Hematopoietic multipotent progenitor cell (in vitro differentiated cells): Measurements from ENCODE around the gene KRT85. TPM values are rescaled to one million over a fixed set of nuclear protein-coding genes. Genes with fewer than 3 reads are reported as not detected.
"Not testable (repeated sequence)": the region's sequence is repeated elsewhere in the genome, so short reads cannot be mapped to it uniquely, and the experiment has no call there.

ENCODE experiments used
- DNase-seq, 3 donors: peaks; one replicate each; pipeline ENCODE4 v3.0.0-alpha.2; 2011 to 2015; ENCODE audit warnings: low read depth in 2 of 3, low spot score in 2 of 3
- total RNA-seq: library from RNA; depleted of rRNA; stranded (reverse); fragments of >200 nt; gene quantifications from one replicate; pipeline ENCODE4 v1.2.3, GENCODE V29; 2012

Gene KRT85
- not detected for total RNA-seq

DNA sequence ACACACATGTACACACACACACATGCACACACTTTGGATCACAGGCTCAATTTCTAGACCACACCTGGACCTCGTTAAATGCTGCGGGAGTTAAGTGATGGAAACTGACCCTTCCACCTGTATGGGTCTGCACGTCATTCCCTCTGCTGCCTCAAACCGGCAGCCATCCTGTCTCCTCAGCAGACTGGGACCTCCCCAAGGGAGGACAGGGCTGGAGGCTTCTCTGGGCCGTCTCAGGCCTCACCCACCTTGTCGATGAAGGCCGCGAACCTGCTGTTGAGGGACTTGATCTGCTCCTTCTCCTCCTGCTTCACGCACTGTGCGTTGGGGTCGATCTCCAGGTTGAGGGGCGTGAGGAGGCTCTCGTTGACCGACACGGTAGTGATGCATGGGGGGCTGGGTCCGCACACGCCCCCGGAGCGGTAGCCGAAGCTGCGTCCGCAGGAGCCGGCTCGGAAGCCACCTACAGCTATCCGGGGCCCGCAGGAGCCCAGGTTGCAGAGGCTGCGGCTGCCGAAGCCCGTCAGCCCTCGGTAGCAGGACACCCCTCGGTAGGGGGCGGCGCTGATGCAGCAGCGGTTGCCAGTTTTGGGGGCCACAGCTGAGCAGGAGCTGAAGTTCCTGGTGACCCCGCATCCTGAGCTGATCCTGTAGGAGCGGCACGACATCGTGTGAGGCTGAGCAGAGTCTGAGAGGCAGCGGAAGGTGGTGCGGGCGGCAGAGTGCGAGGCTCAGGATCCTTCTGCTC is at the start of gene KRT85:
TSS of gene KRT85 (minus strand) at position 744 of the 748 bp plus-strand sequence. CDS start at position 668, 76 bp downstream.
- no peak for DNase-seq

DNA sequence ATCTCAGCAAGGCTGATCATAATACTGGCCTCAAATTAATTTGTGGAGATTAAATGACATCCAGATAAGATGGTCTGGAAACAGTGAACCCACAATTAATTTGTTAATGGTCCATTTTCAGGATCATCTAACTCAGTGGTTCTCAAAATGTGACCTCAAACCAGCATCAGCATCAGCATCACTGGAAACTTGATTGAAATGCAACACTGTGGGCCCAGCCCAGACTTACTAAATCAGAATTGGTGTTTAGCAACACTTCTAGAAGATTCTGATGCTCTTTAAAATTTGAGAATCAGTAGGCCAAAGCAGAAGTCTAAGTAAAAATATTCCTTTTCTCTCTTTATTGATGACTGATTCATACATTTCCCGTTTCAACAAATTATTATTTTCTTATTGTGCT is 49.5 kb upstream of the KRT85 start:
- DNase-seq, result no peak

DNA sequence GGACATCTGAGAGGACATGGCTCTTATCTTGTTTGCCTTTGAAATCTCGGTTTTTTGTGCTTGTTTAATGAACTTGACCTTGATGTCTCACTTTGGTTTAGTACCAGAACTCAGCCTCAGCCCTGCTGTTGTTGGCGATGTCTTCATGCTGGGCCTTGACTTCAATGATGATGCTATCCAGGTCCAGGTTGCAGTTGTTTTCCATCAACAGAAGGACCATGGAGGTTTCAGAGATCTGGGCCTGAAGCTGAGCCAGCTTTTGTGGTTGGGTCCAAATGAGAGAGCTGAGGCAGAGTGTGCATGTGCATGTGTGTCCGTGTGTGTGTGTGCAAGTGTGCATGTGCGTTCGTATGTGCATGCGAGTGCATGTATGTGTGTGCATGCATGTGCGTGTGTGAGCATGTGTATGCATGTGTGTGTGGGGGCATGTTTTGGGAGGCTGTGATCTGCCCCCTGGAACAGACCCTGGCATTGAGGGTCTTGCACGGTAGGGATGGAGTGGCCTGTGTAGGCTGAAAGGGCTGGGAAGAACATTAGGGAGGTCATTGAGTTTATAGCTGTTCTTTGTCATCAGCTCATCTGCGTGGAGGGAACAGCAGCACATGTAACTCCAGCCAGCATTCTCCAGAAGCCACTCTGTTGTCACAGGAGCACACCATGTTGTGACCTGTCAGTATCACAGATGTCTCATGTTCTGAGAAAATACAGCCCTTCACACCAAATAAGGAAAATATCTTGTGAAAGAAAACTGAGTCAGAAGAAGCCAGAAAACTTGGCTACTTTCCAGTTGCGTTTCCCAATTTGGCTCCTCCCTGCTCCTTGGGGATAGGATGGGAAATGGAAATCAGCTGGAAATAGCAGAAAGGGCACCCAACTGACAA is 48.8 kb upstream of the KRT85 start:
- no peak for DNase-seq

DNA sequence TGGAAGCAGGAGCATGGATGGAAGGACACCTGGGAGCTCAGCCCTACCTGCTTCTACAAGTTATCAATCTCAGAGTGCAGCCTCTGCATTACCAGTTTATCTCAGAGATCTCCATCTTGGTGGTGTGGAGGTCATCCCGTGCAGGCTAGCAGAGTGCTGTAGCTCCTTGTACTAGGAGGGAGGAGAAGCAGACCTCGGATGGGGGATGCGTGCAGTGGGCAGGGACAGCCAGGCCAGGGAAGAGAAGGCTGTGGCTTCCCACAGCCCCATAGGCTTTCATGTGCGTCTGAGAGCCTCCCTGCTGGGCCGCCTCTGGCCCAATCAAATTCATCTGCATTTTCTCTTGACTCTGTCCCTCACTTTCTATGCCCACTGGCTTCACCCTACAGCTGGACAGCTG is 47.7 kb upstream of the KRT85 start:
- no peak for DNase-seq

DNA sequence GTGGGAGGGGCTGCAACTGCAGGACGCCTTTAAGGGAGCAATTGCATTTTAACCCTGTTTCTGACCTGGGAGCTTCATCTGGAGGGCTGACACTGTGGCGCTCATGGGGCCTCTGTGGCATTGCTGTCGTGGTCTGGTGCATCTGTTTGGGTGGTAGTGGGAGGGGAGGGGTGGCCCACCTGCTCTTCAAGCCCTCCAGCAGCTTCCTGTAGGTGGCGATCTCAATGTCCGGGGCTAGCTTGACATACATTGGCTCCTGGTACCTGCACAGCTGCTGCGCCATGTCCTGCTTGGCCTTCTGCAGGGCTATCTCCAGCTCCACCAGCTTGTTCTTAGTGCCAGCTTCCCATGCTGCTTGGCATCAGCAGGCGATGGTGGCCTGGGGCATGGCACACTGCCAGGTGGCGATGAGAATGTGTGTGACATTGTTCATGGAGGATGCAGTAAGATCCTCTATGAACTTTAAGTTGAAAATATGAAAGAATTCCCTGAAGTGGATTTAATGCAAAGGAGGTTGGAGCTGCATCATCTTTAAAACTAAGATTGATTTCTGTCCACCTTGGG is 46.6 kb upstream of the KRT85 start:
- no peak for DNase-seq

DNA sequence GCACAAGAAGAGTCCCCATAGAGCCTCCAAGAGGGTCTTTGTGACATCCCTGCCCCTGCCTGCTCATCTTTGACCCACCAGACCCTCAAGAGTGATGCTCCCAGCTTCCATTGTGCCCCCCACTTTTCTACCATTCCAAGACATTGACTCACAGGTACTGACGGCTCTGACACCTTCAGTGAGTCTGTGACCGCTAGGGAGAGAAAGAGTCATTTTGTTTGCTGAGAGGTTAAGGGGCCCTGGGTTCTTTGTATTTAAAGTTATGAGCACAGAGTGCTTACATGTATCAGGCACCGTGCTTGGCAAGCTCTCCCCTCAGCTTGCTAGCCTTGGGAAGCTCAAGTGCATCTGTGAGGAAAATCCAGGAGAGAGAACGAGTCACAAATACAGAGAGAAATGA is 45.9 kb upstream of the KRT85 start:
- DNase-seq, result no peak

DNA sequence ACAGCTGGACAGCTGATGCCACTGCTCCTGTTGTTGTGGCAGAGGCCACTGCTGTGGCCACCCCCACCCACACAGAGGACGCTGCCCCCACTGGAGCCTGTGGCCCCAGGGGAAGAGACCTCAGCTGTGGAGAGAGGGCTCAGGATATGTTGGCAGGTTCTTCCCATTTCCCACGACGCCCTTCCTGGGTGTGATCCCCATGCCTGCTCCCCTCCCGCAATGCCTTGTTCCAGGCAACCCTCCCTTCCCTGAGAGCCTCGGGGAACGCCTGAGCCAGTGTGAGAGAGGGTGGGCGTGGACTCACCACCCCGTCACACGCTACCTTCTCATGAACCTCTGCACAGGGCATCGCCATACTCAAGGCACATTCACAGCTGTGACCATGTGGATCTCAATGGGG is 44.5 kb upstream of the KRT85 start:
- DNase-seq, result no peak

DNA sequence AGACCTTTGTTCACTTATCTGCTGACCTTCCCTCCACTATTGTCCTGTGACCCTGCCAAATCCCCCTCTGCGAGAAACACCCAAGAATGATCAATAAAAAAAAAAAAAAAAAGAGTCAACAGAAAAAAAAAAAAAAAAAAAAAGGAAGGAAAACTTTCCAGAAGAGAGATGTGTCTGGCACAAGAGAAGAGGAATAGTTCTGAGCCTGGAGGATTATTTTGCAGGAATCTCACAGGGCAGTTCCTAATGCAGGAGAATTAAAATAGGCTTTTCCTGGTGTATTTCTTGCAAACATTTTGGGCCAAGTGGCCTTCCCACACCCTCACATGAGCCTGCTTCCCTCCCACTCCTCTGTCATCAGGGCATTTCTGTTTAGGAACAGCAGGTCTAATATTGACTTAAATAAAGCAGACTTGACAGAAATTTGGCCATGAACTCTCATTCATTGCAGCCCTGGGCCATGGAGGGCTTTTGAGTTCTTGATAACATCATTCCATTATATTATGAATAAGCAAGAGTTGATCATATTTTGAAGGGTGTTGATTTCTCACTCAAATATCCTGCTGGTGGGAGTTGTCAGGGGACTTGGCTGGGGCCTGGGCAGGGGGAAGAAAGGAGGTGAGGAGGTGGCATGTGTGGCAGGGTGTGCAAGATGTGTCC is 43.4 kb upstream of the KRT85 start:
- DNase-seq, result not testable (repeated sequence)

DNA sequence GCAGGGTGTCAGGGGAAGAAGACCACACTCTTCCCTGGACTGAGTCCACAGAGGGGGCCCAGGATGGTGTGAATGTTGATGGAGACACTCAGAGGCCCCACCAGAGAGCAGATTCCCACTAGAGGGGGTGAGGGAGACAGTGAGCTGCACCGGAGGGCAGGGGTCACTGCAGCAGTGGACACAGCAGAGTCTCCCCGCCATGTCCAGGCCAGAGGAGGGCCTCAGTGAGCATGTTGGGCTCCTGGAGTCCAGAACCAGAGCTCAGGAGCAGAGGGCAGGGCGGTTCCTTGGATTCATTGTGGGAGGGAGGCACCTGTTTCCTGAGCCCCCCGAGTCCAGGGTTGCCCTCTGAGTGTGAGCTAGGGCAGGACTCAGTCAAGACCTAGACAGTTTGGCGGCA is 40.6 kb upstream of the KRT85 start:
- no peak for DNase-seq

DNA sequence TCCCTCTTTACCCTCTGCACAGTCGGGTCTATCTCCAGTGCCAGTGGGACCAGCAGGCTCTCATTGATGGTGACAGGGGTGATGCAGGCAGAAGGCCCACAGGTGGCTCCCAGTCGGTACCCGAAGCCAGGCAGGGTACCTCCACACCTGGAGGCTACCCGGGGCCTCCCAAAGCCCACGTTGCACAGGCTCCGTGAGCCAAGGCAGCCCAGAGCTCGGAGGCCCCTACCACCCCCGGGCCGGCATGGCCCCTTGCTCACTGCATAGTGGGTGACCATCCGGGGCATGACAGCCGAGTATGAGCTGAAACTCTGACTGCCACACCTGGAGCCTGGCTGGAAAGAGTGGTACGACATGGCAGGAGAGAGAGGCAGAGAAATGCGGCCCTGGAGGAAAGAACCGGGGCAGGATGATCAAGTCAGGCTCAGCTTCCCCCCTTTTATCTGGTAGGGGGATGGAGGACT is 38.7 kb upstream of the KRT85 start, which contains the start of gene KRT82:
TSS of gene KRT82 (minus strand) at position 414 of the 464 bp plus-strand sequence. CDS start at position 356, 58 bp downstream.
- no peak for DNase-seq

DNA sequence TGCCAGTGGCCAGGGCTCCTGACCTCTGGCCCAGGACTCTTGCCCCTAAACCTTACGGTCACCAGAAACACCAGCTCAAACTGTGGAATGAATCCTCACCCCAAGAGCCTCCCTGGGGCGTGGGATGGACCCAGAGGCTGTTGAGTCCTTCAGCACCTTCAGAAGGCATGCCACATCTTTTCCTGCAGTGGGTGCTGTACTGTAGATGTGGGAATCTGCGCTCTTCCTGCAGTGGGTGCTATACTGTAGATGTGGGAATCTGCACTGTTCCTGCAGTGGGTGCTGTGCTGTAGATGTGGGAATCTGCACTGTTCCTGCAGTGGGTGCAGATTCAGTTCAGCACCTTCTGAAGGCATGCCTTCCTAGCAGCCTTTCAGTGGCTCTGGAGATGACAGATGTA is 37.7 kb upstream of the KRT85 start:
- DNase-seq, result no peak

DNA sequence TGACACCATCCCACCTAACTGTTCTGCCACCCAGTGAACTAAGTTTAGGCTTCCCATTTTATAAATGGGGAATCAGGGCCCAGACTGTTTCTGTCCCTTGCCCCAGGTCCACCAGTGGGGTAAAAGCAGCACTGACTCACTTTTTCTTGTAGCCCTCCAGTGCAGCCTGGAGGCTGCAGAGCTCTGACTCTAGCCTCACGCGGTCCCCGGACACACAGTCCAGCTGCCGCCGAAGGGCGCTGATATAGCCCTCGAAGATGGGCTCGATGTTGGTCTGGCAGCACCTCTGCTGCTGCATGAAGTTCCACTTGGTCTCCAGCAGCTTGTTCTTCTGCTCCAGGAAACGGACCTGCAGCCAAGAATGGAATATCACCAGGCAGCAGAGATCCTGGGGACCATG is 36.3 kb upstream of the KRT85 start:
- DNase-seq, result no peak

DNA sequence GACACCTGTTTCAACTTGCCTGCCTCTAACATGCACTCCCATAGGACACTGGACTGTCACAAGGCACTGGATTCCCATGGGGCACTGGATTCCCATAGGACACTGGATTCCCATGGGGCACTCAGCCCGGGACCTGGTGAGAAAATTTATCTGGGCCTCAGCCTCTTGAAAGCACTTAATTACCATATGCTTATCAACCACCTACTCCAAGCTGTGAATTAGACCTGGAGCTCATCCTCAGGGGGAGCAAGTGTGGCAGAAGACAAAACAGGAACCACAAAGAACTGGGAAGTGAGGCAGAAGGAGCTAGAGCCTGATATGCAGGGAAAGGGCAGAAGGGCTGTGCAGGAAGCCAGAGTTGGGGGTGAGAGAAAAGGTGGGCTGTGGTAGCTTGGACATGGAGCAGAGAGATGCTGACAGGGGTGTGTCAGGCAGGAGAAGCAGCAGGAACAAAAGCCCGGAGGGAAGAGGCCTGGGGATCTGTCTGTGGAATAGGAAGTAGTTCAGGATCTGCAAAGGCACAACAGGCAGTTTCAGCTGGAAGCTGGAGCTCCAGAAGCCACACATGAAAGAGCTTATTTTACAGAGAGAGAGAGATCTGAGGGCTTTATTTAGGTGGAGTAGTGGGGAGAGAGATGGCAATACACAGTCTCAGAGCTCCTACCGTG is 35.7 kb upstream of the KRT85 start:
- no peak for DNase-seq

DNA sequence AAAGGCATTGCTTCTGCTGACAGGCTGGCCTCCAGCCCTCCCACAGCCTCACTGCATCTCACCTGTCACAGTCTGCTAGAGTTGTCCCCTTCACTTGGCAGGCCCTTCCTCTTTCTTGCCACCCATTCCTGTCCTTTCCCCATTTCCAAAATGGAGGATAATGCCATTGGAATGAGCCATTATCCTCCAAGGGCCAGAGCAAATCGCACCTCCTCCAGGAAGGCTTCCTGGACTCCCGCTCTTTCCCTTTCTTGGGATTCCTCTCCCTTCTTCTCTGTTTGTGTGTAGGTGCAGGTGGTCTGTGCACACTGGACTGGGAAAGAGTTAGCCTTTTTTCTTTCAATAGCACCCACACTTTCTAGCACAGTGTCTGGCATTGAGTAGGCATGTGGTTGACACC is 35.1 kb upstream of the KRT85 start:
- DNase-seq, result no peak

DNA sequence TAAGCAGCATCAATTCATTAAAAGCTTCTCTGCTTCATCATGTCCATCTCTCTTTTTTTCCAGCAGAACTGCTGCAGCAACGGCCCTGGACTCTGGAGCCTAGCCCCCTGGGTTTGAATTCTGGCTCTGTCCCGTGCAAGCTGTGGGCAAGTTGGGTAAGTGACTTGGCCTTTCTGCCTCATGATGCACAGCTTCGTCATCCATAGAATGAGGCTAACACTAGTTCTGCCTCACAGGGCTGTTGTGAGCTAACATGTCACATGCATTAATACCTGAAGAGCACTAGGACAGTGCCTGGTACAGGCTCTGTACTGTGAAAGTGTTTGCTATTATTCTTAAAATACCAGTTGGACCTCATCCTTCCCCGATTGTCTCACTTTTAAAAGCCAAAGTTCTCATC is 34.6 kb upstream of the KRT85 start:
- no peak for DNase-seq

DNA sequence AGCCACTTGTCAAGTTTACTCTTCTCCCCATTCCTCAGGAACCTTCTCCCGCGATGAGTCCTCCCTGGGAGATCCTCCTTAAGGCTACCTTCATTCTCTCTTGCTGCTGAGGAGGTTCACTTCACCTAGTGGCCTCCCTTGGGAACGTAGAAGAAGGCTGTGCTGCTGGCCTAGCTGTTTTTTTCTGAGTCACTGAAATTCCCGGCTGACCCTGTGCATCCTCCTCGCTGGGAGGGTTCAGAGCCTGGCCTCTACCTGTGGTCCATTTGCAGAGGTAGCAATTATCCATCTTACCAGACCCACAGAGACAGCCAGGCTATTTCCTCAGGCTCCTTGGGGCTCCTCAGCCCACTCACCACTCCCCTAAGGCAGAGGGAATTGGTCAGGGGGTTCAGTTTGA is 34.2 kb upstream of the KRT85 start:
- no peak for DNase-seq

DNA sequence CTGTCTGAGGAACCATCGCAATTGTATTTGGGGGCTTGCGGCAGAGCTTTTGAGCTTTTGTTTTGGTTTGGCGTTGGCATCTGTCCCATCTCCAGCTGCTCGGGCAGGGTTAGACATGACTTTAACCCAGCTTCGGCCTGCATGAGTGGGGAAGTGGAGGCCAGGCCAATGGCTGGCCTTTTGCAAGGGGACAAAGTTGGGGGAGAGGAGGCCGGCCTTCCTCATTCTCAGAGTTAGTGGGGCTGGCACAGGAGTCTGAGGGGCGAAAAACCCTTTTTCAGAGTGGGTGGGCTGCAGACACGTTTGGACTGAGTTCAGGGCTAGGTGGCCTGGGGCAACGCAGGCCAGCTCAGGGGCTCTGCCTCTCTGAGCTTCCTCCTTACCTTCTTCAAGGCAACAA is 33.6 kb upstream of the KRT85 start:
- DNase-seq, result no peak

DNA sequence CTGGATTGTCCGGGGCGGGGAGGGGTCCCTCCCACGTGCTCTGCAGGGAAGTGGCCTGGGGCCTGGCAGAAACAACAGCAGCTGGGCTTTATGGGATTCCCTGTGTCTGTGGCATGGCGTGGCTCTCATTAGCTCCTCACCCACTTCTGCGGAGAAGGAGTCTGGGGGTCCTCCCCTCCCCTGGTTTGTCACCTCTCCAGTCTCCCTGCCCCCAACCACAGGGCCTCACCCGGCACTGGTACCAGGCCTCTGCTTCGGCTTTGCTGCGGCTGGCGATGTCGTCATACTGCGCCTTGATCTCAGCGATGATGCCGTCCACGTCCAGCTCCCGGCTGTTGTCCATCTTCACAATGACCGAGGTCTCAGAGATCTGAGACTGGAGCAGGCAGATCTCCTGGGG is 32.5 kb upstream of the KRT85 start:
- DNase-seq, result no peak

DNA sequence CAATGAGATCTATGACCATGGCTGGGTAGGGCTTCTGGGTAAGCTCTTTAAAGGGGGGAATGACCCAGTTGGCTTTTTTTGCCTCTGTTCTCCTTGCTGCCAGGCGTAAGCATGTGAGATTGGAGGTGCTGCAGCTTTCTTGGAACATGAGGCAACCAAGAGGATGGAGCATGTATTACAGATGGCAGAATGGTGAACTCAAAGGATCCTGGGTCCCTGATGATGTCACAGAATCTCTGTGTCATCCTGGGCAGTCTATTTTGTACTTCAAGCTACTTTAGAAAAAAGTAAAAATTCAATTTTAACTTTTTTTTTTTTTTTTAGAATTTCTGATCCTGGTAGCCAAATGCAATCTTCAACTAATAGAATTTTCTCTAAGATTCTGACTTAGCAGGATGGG is 30.9 kb upstream of the KRT85 start:
- DNase-seq, result no peak

DNA sequence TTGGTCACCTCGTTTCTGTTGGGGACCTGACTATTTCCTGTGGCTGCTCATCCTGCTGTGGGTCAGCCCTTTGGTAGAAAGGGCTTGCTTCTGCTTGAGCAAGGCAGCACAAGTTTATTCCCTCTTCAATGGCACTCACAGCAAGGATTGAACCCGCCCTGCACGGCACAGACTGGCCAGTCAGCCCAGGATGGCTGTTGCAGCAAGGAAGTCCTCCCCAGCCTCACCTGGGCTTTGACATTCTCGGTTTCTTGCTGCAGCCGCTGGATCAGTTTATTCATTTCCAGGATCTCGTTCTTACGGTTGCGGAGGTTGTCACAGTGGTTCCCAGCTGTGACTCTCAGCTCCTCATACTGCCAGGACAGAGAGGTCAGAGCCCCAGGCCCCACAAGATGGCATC is 29.4 kb upstream of the KRT85 start:
- DNase-seq, result no peak
